KMS-11 (cell line): ENCODE data around the gene GAS2L1.

Source experiments
- H2AFZ ChIP-seq: fragments of 200-600 bp; sonication (generic); 2 replicates; pipeline ENCODE4 v1.6.1; 2016; ENCODE audit warnings: antibody characterized with exemption, mixed run types, low read depth
- H3K27ac ChIP-seq: fragments of 200-600 bp; sonication (generic); 2 replicates; pipeline ENCODE4 v1.6.1; 2016; ENCODE audit warnings: mild to moderate bottlenecking, mixed run types
- H3K27me3 ChIP-seq: fragments of 200-600 bp; sonication (generic); 2 replicates; pipeline ENCODE4 v1.6.1; 2017; ENCODE audit warnings: mild to moderate bottlenecking, low read depth, mixed run types, moderate library complexity; ENCODE audit not compliant: insufficient read depth
- H3K36me3 ChIP-seq: fragments of 200-600 bp; sonication (generic); 2 replicates; pipeline ENCODE4 v1.6.1; 2017; ENCODE audit warnings: mild to moderate bottlenecking, mixed run types; ENCODE audit not compliant: insufficient read depth
- H3K4me1 ChIP-seq: fragments of 200-600 bp; sonication (generic); 2 replicates; pipeline ENCODE4 v1.6.1; 2016; ENCODE audit warnings: mild to moderate bottlenecking, low read depth, mixed run types; ENCODE audit not compliant: poor library complexity, severe bottlenecking
- H3K4me2 ChIP-seq: fragments of 200-600 bp; sonication (generic); 2 replicates; pipeline ENCODE4 v1.7.0; 2016; ENCODE audit warnings: mild to moderate bottlenecking, mixed run types
- H3K4me3 ChIP-seq: fragments of 200-600 bp; sonication (generic); IDR thresholded peaks from 2 replicates; pipeline ENCODE4 v1.6.1; 2017; ENCODE audit warnings: low read depth, low read length, mixed read lengths; ENCODE audit not compliant: insufficient read depth
- H3K79me2 ChIP-seq: fragments of 200-600 bp; sonication (generic); 2 replicates; pipeline ENCODE4 v1.6.1; 2016; ENCODE audit warnings: low read depth, mixed run types; ENCODE audit not compliant: insufficient read depth
- H3K9ac ChIP-seq: fragments of 200-600 bp; sonication (generic); 2 replicates; pipeline ENCODE4 v1.6.1; 2016; ENCODE audit warnings: mild to moderate bottlenecking, mixed run types
- H4K20me1 ChIP-seq: fragments of 200-600 bp; sonication (generic); 2 replicates; pipeline ENCODE4 v1.6.1; 2016; ENCODE audit warnings: mild to moderate bottlenecking, mixed run types; ENCODE audit not compliant: insufficient read depth
- CTCF ChIP-seq: fragments of 200-600 bp; sonication (generic); conservative IDR thresholded peaks from 2 replicates; pipeline ENCODE4 v1.6.1; 2017; ENCODE audit warnings: low read depth, mild to moderate bottlenecking, antibody characterized with exemption, low read length, moderate library complexity, mixed read lengths

The GAS2L1 gene

GRCh38 chr22:29300807-29301601 lies 5.4 kb upstream of the GAS2L1 start:
- Histone ChIP-seq H3K9ac (no peak overlapping the region), H3K79me2 (no peaks in the 10 kb centered on the region; the same call in 1 of the 2 replicates), H3K27me3 (no peaks in the 10 kb centered on the region), H2AFZ (no peak overlapping the region), H3K4me3 (no peak overlapping the region), H3K27ac (no peak overlapping the region), H3K4me2 (no peak overlapping the region), H3K4me1 (no peaks in the 10 kb centered on the region), H4K20me1 (no peaks in the 10 kb centered on the region), H3K36me3 (peaks cover 16% of the 10 kb centered on the region; the same call in 1 of the 2 replicates)
- no peak for TF ChIP-seq CTCF

- Histone ChIP-seq H3K36me3 (peaks cover 9% of the 10 kb centered on the region; the same call in 1 of the 2 replicates), H4K20me1 (no peaks in the 10 kb centered on the region), H3K4me3 (no peak overlapping the region), H3K9ac (no peak overlapping the region), H3K79me2 (no peaks in the 10 kb centered on the region), H3K27ac (no peak overlapping the region), H3K4me1 (no peaks in the 10 kb centered on the region), H3K4me2 (no peak overlapping the region), H2AFZ (no peak overlapping the region), H3K27me3 (no peaks in the 10 kb centered on the region)
- TF ChIP-seq CTCF, result no peak
Measured at GRCh38 chr22:29301716-29302401, 4.6 kb upstream of the GAS2L1 start.

- Histone ChIP-seq H3K4me3 (no peak overlapping the region), H3K27ac (no peak overlapping the region), H2AFZ (no peak overlapping the region), H4K20me1 (no peaks in the 10 kb centered on the region), H3K27me3 (no peaks in the 10 kb centered on the region), H3K4me1 (no peaks in the 10 kb centered on the region), H3K79me2 (no peaks in the 10 kb centered on the region), H3K4me2 (no peak overlapping the region), H3K36me3 (peaks cover 9% of the 10 kb centered on the region; the same call in 1 of the 2 replicates), H3K9ac (no peak overlapping the region)
- TF ChIP-seq CTCF, result no peak
Measured at GRCh38 chr22:29302402-29302680, 4.1 kb upstream of the GAS2L1 start.

- Histone ChIP-seq H3K4me1 (no peaks in the 10 kb centered on the region), H3K4me2 (no peak overlapping the region)
Measured at GRCh38 chr22:29302681-29303465, 3.6 kb upstream of the GAS2L1 start.

More at GRCh38 chr22:29302681-29303465, 3.6 kb upstream of the GAS2L1 start:
- no peak overlapping the region for H3K27ac ChIP-seq
- H3K9ac ChIP-seq, result no peak overlapping the region
- H2AFZ ChIP-seq, result no peak overlapping the region
- no peaks in the 10 kb centered on the region for H3K79me2 ChIP-seq
- no peaks in the 10 kb centered on the region for H4K20me1 ChIP-seq
- no peak for TF ChIP-seq CTCF
- peaks cover 9% of the 10 kb centered on the region; the same call in 1 of the 2 replicates for H3K36me3 ChIP-seq
- H3K27me3 ChIP-seq, result no peaks in the 10 kb centered on the region
- H3K4me3 ChIP-seq, result no peak overlapping the region
